A549 (cell line): ENCODE results near the gene MOGAT3.

ENCODE experiments used
- CHD4 ChIP-seq: fragments of 200-600 bp; sonication (generic); IDR thresholded peaks from 2 replicates; pipeline ENCODE4 v1.6.1; 2016; ENCODE audit warnings: antibody characterized with exemption, mild to moderate bottlenecking, borderline replicate concordance
- EP300 ChIP-seq, 2 experiments: fragments of >200 bp; sonication (Bioruptor Twin); formaldehyde crosslinking; IDR thresholded peaks; 2 replicates in 1 of 2; 3 replicates in 1 of 2; pipeline ENCODE4 v1.6.1; 2016 to 2017
- MYC ChIP-seq: IDR thresholded peaks from 2 replicates; pipeline ENCODE4 v1.6.1; 2012; ENCODE audit warnings: mild to moderate bottlenecking, inconsistent platforms, low read length, improper control_type of control experiment, borderline replicate concordance
- POLR2A ChIP-seq: IDR thresholded peaks from 2 replicates; pipeline ENCODE4 v1.6.1; 2012; ENCODE audit warnings: mild to moderate bottlenecking, low read length
- TF ChIP-seq, protein P1 (sequence below): fragments of >200 bp; sonication (Bioruptor Twin); formaldehyde crosslinking; IDR thresholded peaks from 3 replicates; pipeline ENCODE4 v1.5.1; 2016
- TF ChIP-seq, protein P2 (sequence below): IDR thresholded peaks from 2 replicates; pipeline ENCODE4 v1.6.1; 2012
- TF ChIP-seq, protein P3 (sequence below): fragments of 200-600 bp; sonication (generic); IDR thresholded peaks from 2 replicates; pipeline ENCODE4 v1.6.1; 2016; ENCODE audit warnings: antibody characterized with exemption, mild to moderate bottlenecking, moderate library complexity
- TF ChIP-seq, protein P4 (sequence below): fragments of 250-450 bp; sonication (Bioruptor Pico); IDR thresholded peaks from 2 replicates; pipeline ENCODE4 v1.5.0; 2021; ENCODE audit warnings: mild to moderate bottlenecking, moderate library complexity, borderline replicate concordance

DNA sequence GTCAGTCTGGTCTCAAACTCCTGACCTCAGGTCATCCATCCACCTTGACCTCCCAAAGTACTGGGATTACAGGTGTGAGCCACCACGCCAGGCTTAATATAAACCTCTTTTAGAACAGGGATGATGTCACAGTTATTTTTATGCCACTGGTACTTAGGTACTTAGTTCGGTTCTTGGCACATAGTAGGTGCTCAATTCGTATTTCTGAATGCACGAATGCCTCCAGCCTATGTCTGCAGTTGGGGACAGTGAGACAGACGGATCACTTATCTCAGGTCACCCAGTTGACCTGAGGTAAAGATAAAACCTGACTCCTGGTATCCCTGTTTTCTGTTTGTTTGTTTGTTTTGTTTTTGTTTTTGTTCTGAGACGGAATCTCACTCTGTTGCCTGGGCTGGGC, 14.6 kb downstream of the MOGAT3 start:
- TF ChIP-seq, protein P1, sequence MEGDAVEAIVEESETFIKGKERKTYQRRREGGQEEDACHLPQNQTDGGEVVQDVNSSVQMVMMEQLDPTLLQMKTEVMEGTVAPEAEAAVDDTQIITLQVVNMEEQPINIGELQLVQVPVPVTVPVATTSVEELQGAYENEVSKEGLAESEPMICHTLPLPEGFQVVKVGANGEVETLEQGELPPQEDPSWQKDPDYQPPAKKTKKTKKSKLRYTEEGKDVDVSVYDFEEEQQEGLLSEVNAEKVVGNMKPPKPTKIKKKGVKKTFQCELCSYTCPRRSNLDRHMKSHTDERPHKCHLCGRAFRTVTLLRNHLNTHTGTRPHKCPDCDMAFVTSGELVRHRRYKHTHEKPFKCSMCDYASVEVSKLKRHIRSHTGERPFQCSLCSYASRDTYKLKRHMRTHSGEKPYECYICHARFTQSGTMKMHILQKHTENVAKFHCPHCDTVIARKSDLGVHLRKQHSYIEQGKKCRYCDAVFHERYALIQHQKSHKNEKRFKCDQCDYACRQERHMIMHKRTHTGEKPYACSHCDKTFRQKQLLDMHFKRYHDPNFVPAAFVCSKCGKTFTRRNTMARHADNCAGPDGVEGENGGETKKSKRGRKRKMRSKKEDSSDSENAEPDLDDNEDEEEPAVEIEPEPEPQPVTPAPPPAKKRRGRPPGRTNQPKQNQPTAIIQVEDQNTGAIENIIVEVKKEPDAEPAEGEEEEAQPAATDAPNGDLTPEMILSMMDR: no peak
- TF ChIP-seq POLR2A (no peak), EP300 (IDR thresholded peaks at IDR 0.05) (no peak), CHD4 (no peak), MYC (no peak)
- TF ChIP-seq, protein P2, sequence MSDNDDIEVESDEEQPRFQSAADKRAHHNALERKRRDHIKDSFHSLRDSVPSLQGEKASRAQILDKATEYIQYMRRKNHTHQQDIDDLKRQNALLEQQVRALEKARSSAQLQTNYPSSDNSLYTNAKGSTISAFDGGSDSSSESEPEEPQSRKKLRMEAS: no peak
- TF ChIP-seq, protein P3, sequence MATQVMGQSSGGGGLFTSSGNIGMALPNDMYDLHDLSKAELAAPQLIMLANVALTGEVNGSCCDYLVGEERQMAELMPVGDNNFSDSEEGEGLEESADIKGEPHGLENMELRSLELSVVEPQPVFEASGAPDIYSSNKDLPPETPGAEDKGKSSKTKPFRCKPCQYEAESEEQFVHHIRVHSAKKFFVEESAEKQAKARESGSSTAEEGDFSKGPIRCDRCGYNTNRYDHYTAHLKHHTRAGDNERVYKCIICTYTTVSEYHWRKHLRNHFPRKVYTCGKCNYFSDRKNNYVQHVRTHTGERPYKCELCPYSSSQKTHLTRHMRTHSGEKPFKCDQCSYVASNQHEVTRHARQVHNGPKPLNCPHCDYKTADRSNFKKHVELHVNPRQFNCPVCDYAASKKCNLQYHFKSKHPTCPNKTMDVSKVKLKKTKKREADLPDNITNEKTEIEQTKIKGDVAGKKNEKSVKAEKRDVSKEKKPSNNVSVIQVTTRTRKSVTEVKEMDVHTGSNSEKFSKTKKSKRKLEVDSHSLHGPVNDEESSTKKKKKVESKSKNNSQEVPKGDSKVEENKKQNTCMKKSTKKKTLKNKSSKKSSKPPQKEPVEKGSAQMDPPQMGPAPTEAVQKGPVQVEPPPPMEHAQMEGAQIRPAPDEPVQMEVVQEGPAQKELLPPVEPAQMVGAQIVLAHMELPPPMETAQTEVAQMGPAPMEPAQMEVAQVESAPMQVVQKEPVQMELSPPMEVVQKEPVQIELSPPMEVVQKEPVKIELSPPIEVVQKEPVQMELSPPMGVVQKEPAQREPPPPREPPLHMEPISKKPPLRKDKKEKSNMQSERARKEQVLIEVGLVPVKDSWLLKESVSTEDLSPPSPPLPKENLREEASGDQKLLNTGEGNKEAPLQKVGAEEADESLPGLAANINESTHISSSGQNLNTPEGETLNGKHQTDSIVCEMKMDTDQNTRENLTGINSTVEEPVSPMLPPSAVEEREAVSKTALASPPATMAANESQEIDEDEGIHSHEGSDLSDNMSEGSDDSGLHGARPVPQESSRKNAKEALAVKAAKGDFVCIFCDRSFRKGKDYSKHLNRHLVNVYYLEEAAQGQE: no peak
- TF ChIP-seq, protein P4, sequence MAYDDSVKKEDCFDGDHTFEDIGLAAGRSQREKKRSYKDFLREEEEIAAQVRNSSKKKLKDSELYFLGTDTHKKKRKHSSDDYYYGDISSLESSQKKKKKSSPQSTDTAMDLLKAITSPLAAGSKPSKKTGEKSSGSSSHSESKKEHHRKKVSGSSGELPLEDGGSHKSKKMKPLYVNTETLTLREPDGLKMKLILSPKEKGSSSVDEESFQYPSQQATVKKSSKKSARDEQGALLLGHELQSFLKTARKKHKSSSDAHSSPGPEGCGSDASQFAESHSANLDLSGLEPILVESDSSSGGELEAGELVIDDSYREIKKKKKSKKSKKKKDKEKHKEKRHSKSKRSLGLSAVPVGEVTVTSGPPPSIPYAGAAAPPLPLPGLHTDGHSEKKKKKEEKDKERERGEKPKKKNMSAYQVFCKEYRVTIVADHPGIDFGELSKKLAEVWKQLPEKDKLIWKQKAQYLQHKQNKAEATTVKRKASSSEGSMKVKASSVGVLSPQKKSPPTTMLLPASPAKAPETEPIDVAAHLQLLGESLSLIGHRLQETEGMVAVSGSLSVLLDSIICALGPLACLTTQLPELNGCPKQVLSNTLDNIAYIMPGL (CRISPR knock-in tag): no peak
